Right kidney (tissue), 1 donor: Measurements from ENCODE around the gene CHRD.
"Not testable (repeated sequence)": the region's sequence is repeated elsewhere in the genome, so short reads cannot be mapped to it uniquely, and the experiment has no call there.

Experiments
- DNase-seq: peaks from one replicate; pipeline ENCODE4 v3.0.0-alpha.2; 2016

The CHRD gene

GRCh38 chr3:184417619-184418327 is 37.9 kb downstream of the CHRD start:
- peak; percentile 47 for DNase-seq

- no peak for DNase-seq
Measured at GRCh38 chr3:184419171-184419570, 39.3 kb downstream of the CHRD start.

GRCh38 chr3:184423561-184423960 is 43.7 kb downstream of the CHRD start:
- DNase-seq: no peak

GRCh38 chr3:184426691-184427141 is 46.9 kb downstream of the CHRD start:
- DNase-seq: no peak

GRCh38 chr3:184428561-184429175 is 48.8 kb downstream of the CHRD start:
- no peak for DNase-seq

GRCh38 chr3:184429786-184430185 is 49.9 kb downstream of the CHRD start:
- no peak for DNase-seq

GRCh38 chr3:184430940-184431339 is 51.1 kb downstream of the CHRD start:
- DNase-seq: no peak

- DNase-seq: not testable (repeated sequence)
Measured at GRCh38 chr3:184433178-184433577, 53.3 kb downstream of the CHRD start.

- DNase-seq: no peak
Measured at GRCh38 chr3:184439096-184439495, 59.2 kb downstream of the CHRD start.
